ENCODE results near the gene SKOR1.

SKOR1 gene

GRCh38 chr15:67803996-67804843 lies 21.1 kb upstream of the SKOR1 start:
- Histone ChIP-seq H3K27ac (no peak overlapping the region), H3K36me3 (ENCODE audit: insufficient read depth) (no peaks in the 10 kb centered on the region), H3K4me1 (ENCODE audit: low read depth, poor library complexity, severe bottlenecking) (no peaks in the 10 kb centered on the region), H2AFZ (ENCODE audit: low read depth) (no peak overlapping the region), H3K9ac (no peak overlapping the region), H3K27me3 (ENCODE audit: insufficient read depth, low read depth) (no peaks in the 10 kb centered on the region), H4K20me1 (ENCODE audit: insufficient read depth) (no peaks in the 10 kb centered on the region), H3K79me2 (ENCODE audit: insufficient read depth, low read depth) (no peaks in the 10 kb centered on the region), H3K4me2 (no peak overlapping the region), H3K4me3 (IDR thresholded peaks at IDR 0.05; ENCODE audit: insufficient read depth, low read depth, low read length) (no peak overlapping the region)
- no peak for TF ChIP-seq CTCF (conservative IDR thresholded peaks at IDR 0.05; ENCODE audit: low read depth, low read length)

- TF ChIP-seq CTCF (conservative IDR thresholded peaks at IDR 0.05; ENCODE audit: low read depth, low read length) = no peak
- Histone ChIP-seq H2AFZ (ENCODE audit: low read depth) (no peak overlapping the region), H4K20me1 (ENCODE audit: insufficient read depth) (no peaks in the 10 kb centered on the region), H3K4me2 (no peak overlapping the region), H3K4me1 (ENCODE audit: low read depth, poor library complexity, severe bottlenecking) (no peaks in the 10 kb centered on the region), H3K27me3 (ENCODE audit: insufficient read depth, low read depth) (no peaks in the 10 kb centered on the region), H3K4me3 (IDR thresholded peaks at IDR 0.05; ENCODE audit: insufficient read depth, low read depth, low read length) (no peak overlapping the region), H3K79me2 (ENCODE audit: insufficient read depth, low read depth) (no peaks in the 10 kb centered on the region), H3K36me3 (ENCODE audit: insufficient read depth) (no peaks in the 10 kb centered on the region), H3K9ac (no peak overlapping the region), H3K27ac (no peak overlapping the region)
Observed at GRCh38 chr15:67805008-67805665, 20.2 kb upstream of the SKOR1 start.

GRCh38 chr15:67805666-67806516 lies 19.4 kb upstream of the SKOR1 start:
- H3K79me2 ChIP-seq (ENCODE audit: insufficient read depth, low read depth) = no peaks in the 10 kb centered on the region
- no peak overlapping the region for H2AFZ ChIP-seq (ENCODE audit: low read depth)
- H3K27me3 ChIP-seq (ENCODE audit: insufficient read depth, low read depth) = no peaks in the 10 kb centered on the region
- H3K9ac ChIP-seq = no peak overlapping the region
- no peak for TF ChIP-seq CTCF (conservative IDR thresholded peaks at IDR 0.05; ENCODE audit: low read depth, low read length)
- no peak overlapping the region for H3K27ac ChIP-seq
- H3K36me3 ChIP-seq (ENCODE audit: insufficient read depth) = no peaks in the 10 kb centered on the region
- H3K4me3 ChIP-seq (IDR thresholded peaks at IDR 0.05; ENCODE audit: insufficient read depth, low read depth, low read length) = no peak overlapping the region
- no peak overlapping the region for H3K4me2 ChIP-seq
- H4K20me1 ChIP-seq (ENCODE audit: insufficient read depth) = no peaks in the 10 kb centered on the region
- no peaks in the 10 kb centered on the region for H3K4me1 ChIP-seq (ENCODE audit: low read depth, poor library complexity, severe bottlenecking)

- no peak for TF ChIP-seq CTCF (conservative IDR thresholded peaks at IDR 0.05; ENCODE audit: low read depth, low read length)
- Histone ChIP-seq H3K4me1 (ENCODE audit: low read depth, poor library complexity, severe bottlenecking) (no peaks in the 10 kb centered on the region), H2AFZ (ENCODE audit: low read depth) (no peak overlapping the region), H3K27ac (no peak overlapping the region), H3K36me3 (ENCODE audit: insufficient read depth) (no peaks in the 10 kb centered on the region), H3K4me2 (no peak overlapping the region), H4K20me1 (ENCODE audit: insufficient read depth) (no peaks in the 10 kb centered on the region), H3K9ac (no peak overlapping the region), H3K4me3 (IDR thresholded peaks at IDR 0.05; ENCODE audit: insufficient read depth, low read depth, low read length) (no peak overlapping the region), H3K79me2 (ENCODE audit: insufficient read depth, low read depth) (no peaks in the 10 kb centered on the region), H3K27me3 (ENCODE audit: insufficient read depth, low read depth) (no peaks in the 10 kb centered on the region)
Observed at GRCh38 chr15:67806536-67806935, 18.8 kb upstream of the SKOR1 start.

All from KMS-11 (cell line).